HG03066 (cell line): ENCODE measurements around the gene COX14.
"Not testable (repeated sequence)": the region's sequence is repeated elsewhere in the genome, so short reads cannot be mapped to it uniquely, and the experiment has no call there.

Experiments
- ATAC-seq: cut with Tn5 transposase; IDR thresholded peaks from one replicate; pipeline ENCODE4 v1.9.1; 2021; ENCODE audit warnings: low read depth; ENCODE audit not compliant: unreplicated experiment

Gene COX14

DNA sequence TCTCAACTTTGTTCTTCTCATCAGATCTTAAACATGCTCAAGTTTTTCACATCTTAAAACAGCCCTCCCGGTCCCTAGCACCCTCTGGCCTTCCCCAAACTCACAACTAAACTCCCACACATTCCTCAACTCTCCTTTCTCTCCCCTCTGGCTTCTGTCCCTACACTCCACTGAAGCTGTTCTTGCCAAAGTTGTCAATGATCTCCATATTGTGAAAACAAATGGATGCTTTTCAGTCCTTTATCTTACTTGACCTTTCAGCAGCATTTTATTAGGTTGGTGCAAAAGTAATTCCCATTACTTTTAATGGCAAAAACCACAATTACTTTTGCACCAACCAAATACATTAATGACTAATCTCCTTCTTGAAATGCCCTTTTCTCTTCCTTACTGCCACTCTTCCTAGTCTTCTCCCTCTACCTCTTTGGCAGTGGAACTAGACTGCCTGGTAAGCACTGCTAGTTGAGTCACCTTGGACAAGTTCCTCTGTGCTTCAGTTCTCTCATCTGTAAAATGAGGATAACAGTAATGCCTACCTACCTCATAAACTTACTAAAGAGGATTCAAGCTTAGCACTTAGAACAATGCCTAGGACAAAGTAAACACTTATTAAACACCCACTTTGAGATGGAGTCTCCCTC lies 39.1 kb downstream of the COX14 start:
- no peak for ATAC-seq

- ATAC-seq: not testable (repeated sequence)
Measured at GRCh38 chr12:50154947-50155346, 42.9 kb downstream of the COX14 start.

GRCh38 chr12:50156641-50157040 lies 44.6 kb downstream of the COX14 start:
- no peak for ATAC-seq

- ATAC-seq: no peak
Measured at GRCh38 chr12:50157259-50157658, 45.2 kb downstream of the COX14 start.

DNA sequence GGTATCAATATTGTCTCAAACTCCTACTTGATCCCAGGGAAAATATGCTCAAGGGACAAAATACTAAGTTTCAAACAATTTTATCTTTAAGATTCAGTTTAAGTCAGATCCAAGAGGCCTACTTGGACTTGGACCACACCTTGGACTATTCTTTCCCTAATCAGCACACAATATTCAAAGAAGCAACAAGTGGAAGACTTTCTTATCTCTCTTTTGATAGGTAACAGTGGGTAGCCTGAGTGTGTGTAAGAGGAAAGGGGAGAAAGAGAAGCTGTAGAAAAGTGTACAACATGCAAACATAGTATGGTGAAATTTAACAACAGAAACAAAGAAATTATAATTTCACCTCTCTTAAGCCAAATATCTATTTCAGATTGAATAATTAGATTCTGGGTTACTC lies 48.6 kb downstream of the COX14 start:
- no peak for ATAC-seq

GRCh38 chr12:50162230-50162629 lies 50.2 kb downstream of the COX14 start:
- ATAC-seq: no peak

DNA sequence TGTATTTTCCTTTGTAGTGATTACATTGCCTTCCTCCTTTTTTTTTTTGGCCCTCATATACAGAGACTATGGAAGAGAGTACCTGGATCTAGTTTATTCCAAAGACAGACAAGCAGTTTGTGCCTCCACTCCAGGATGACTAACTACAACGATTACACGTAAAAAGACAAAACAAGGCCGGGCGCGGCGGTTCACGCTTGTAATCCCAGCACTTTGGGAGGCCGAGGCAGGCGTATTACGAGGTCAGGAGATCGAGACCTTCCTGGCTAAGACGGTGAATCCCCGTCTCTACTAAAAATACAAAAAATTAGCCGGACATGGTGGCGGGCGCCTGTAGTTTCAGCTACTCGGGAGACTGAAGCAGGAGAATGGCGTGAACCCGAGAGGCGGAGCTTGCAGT lies 52.9 kb downstream of the COX14 start:
- no peak for ATAC-seq

- ATAC-seq: peak; percentile 34
Measured at GRCh38 chr12:50166799-50167048, 54.7 kb downstream of the COX14 start.

GRCh38 chr12:50167049-50167828 lies 55.2 kb downstream of the COX14 start, which contains the start of gene CERS5:
Gene CERS5 (minus strand): TSS chr12:50167369. CDS start chr12:50167297, 72 bp downstream.
- ATAC-seq: peak; percentile 97
